ENCODE results near the gene RBX1. TPM values are rescaled to one million over a fixed set of nuclear protein-coding genes. Genes with fewer than 3 reads are reported as not detected.

The RBX1 gene
- 10 to 100 TPM; 64.1 to 64.6 TPM for total RNA-seq
- 94.0 TPM for polyA plus RNA-seq (2013, experiment 1 of 2)
- polyA plus RNA-seq (2013, experiment 2 of 2): 96.2 TPM
- long read RNA-seq, experiment 1, transcript RBX1-201 (5 exons, 1,188 nt): major isoform, 50 of 70 reads
- long read RNA-seq, experiment 1, partial matches to known transcripts: 3 of 70 reads
- long read RNA-seq, experiment 1, other reads (novel, unspliced or antisense): 16 of 70 reads
- long read RNA-seq, experiment 2, transcript RBX1-201 (5 exons, 1,188 nt): major isoform, 79 of 90 reads
- long read RNA-seq, experiment 2, partial matches to known transcripts: 0 of 90 reads
- long read RNA-seq, experiment 2, other reads (novel, unspliced or antisense): 11 of 90 reads
- long read RNA-seq, experiment 3, transcript RBX1-201 (5 exons, 1,188 nt): major isoform, 64 of 72 reads
- long read RNA-seq, experiment 3, partial matches to known transcripts: 2 of 72 reads
- long read RNA-seq, experiment 3, other reads (novel, unspliced or antisense): 5 of 72 reads
- long read RNA-seq, experiment 4, transcript RBX1-201 (5 exons, 1,188 nt): major isoform, 18 of 22 reads
- long read RNA-seq, experiment 4, partial matches to known transcripts: 1 of 22 reads
- long read RNA-seq, experiment 4, other reads (novel, unspliced or antisense): 3 of 22 reads

GRCh38 chr22:40950962-40951794, at the start of gene RBX1:
TSS of gene RBX1 (plus strand) at chr22:40951378. CDS start at chr22:40951399, 21 bp downstream.
- Mint-ChIP-seq H3K27ac (peak within 1 kb of the TSS; percentile 99), H3K9me3 (no peaks in the 10 kb centered on the region), H3K27me3 (ENCODE audit: insufficient read depth) (no peaks in the 10 kb centered on the region), H3K4me1 (peaks cover 10% of the 10 kb centered on the region), H3K4me3 (peak within 1 kb of the TSS; percentile 97), H3K36me3 (ENCODE audit: low read depth) (peaks cover 23% of the 10 kb centered on the region)
- WGBS, 2 experiments (ENCODE audit: insufficient coverage in 1 of 2, insufficient read length in 1 of 2): 0% methylated on average over 28 to 78 of the region's 86 CpGs
- H3K27ac ChIP-seq (ENCODE audit: low read depth, low read length): peak within 1 kb of the TSS; percentile 80
- peak within 1 kb of the TSS; percentile 91 for H3K4me3 ChIP-seq (ENCODE audit: low read length)
- peaks cover 26% of the 10 kb centered on the region for H3K36me3 ChIP-seq (ENCODE audit: control insufficient read depth, insufficient read depth, low read length)
- no peaks in the 10 kb centered on the region for H3K27me3 ChIP-seq (ENCODE audit: control insufficient read depth, insufficient read depth, low read length, poor library complexity, severe bottlenecking)
- no peaks in the 10 kb centered on the region for H3K9me3 ChIP-seq (ENCODE audit: control insufficient read depth, low read length)
- TF ChIP-seq CTCF (conservative IDR thresholded peaks at IDR 0.05): no peak
- peak within 1 kb of the TSS; percentile 81 for H3K9ac ChIP-seq (ENCODE audit: extremely low read depth, low read length, poor library complexity, severe bottlenecking)
- H3K4me1 ChIP-seq (ENCODE audit: control insufficient read depth, insufficient read depth, low read length): no peaks in the 10 kb centered on the region
- peak; percentile 99 for DNase-seq

GRCh38 chr22:40904101-40904500, 47.1 kb upstream of the RBX1 start:
- Histone ChIP-seq H3K9me3 (ENCODE audit: control insufficient read depth, low read length) (no peaks in the 10 kb centered on the region), H3K27me3 (ENCODE audit: control insufficient read depth, insufficient read depth, low read length, poor library complexity, severe bottlenecking) (no peaks in the 10 kb centered on the region), H3K4me1 (ENCODE audit: control insufficient read depth, insufficient read depth, low read length) (no peaks in the 10 kb centered on the region), H3K36me3 (ENCODE audit: control insufficient read depth, insufficient read depth, low read length) (peaks cover 32% of the 10 kb centered on the region), H3K9ac (ENCODE audit: extremely low read depth, low read length, poor library complexity, severe bottlenecking) (no peak overlapping the region), H3K27ac (ENCODE audit: low read depth, low read length) (no peak overlapping the region), H3K4me3 (ENCODE audit: low read length) (no peak overlapping the region)
- no peaks in the 10 kb centered on the region for H3K4me1 Mint-ChIP-seq
- H3K9me3 Mint-ChIP-seq: no peaks in the 10 kb centered on the region
- H3K27ac Mint-ChIP-seq: no peak overlapping the region
- DNase-seq: no peak
- 91 to 100% methylated on average over 1 of the region's 1 CpG for WGBS, 2 experiments (ENCODE audit: insufficient coverage in 1 of 2, insufficient read length in 1 of 2)
- H3K27me3 Mint-ChIP-seq (ENCODE audit: insufficient read depth): no peaks in the 10 kb centered on the region
- H3K4me3 Mint-ChIP-seq: no peak overlapping the region
- TF ChIP-seq CTCF (conservative IDR thresholded peaks at IDR 0.05): no peak
- H3K36me3 Mint-ChIP-seq (ENCODE audit: low read depth): peaks cover 37% of the 10 kb centered on the region

GRCh38 chr22:40908895-40909294, 42.3 kb upstream of the RBX1 start:
- H3K27ac ChIP-seq (ENCODE audit: low read depth, low read length): no peak overlapping the region
- H3K4me1 Mint-ChIP-seq: no peaks in the 10 kb centered on the region
- H3K9me3 ChIP-seq (ENCODE audit: control insufficient read depth, low read length): no peaks in the 10 kb centered on the region
- H3K27ac Mint-ChIP-seq: no peak overlapping the region
- H3K4me1 ChIP-seq (ENCODE audit: control insufficient read depth, insufficient read depth, low read length): no peaks in the 10 kb centered on the region
- peaks cover 55% of the 10 kb centered on the region for H3K36me3 ChIP-seq (ENCODE audit: control insufficient read depth, insufficient read depth, low read length)
- H3K27me3 Mint-ChIP-seq (ENCODE audit: insufficient read depth): no peaks in the 10 kb centered on the region
- H3K9me3 Mint-ChIP-seq: no peaks in the 10 kb centered on the region
- DNase-seq: no peak
- H3K4me3 ChIP-seq (ENCODE audit: low read length): no peak overlapping the region
- H3K4me3 Mint-ChIP-seq: no peak overlapping the region
- H3K9ac ChIP-seq (ENCODE audit: extremely low read depth, low read length, poor library complexity, severe bottlenecking): no peak overlapping the region
- H3K27me3 ChIP-seq (ENCODE audit: control insufficient read depth, insufficient read depth, low read length, poor library complexity, severe bottlenecking): no peaks in the 10 kb centered on the region
- TF ChIP-seq CTCF (conservative IDR thresholded peaks at IDR 0.05): no peak
- WGBS, 2 experiments (ENCODE audit: insufficient coverage in 1 of 2, insufficient read length in 1 of 2): 88 to 96% methylated on average over 4 to 6 of the region's 6 CpGs
- H3K36me3 Mint-ChIP-seq (ENCODE audit: low read depth): peaks cover 55% of the 10 kb centered on the region
